IPS-15b (cell line): ENCODE measurements around the gene PEX14.

ENCODE experiments used
- H3K27me3 ChIP-seq: one replicate; pipeline ENCODE4 v1.6.1; 2013; ENCODE audit warnings: low read length; ENCODE audit not compliant: control insufficient read depth, insufficient read depth
- H3K36me3 ChIP-seq: one replicate; pipeline ENCODE4 v1.6.1; 2013; ENCODE audit warnings: low read length; ENCODE audit not compliant: control insufficient read depth, insufficient read depth
- H3K4me1 ChIP-seq: one replicate; pipeline ENCODE4 v1.6.1; 2013; ENCODE audit warnings: mild to moderate bottlenecking, low read length; ENCODE audit not compliant: control insufficient read depth, insufficient read depth
- H3K4me3 ChIP-seq: one replicate; pipeline ENCODE4 v1.5.1; 2013; ENCODE audit warnings: low read depth, low read length
- H3K9ac ChIP-seq: one replicate; pipeline ENCODE4 v1.6.1; 2013; ENCODE audit warnings: low read depth, mild to moderate bottlenecking, low read length
- H3K9me3 ChIP-seq: one replicate; pipeline ENCODE4 v1.6.1; 2013; ENCODE audit warnings: mild to moderate bottlenecking, low read length; ENCODE audit not compliant: control insufficient read depth, insufficient read depth

The PEX14 gene

DNA sequence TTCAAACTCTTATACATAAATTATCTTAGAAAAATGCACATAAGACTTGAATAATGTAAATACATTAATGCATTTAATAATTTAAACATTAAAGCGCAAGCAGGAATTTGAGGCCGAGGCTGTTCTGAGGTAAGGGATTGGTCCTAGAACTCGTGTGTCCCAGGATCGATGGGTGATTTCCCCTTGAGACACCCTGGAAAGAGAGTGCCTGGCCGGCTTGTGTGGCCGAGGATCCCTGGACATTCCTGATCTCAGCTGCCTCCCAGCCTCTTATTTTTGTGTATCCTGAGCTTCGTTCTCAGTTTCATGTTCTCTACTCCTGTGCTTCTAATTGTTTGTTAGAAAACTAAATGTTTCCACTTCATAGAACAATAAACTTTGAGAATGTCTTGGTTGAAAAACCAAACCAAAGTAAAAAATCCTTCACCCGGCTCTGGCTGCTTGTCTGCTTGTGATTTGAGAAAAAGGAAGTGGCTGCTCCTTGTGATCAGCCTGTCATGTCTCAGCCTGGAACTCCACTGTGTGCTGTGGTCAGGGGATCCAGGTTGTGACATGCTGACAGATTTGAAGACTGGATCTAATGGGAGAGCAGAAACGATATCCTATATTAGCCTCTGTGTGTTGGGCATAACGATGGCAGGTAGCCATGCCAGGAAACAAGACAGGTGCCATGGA, 40.7 kb downstream of the PEX14 start:
- Histone ChIP-seq H3K9me3 (no peaks in the 10 kb centered on the region), H3K36me3 (no peaks in the 10 kb centered on the region), H3K4me1 (peaks cover 22% of the 10 kb centered on the region), H3K9ac (no peak overlapping the region), H3K4me3 (no peak overlapping the region), H3K27me3 (no peaks in the 10 kb centered on the region)

GRCh38 chr1:10515976-10516750, 41.4 kb downstream of the PEX14 start:
- Histone ChIP-seq H3K9me3 (no peaks in the 10 kb centered on the region), H3K9ac (no peak overlapping the region), H3K27me3 (no peaks in the 10 kb centered on the region), H3K36me3 (no peaks in the 10 kb centered on the region), H3K4me3 (no peak overlapping the region), H3K4me1 (peaks cover 22% of the 10 kb centered on the region)

GRCh38 chr1:10516925-10517676, 42.4 kb downstream of the PEX14 start:
- H3K4me3 ChIP-seq, result no peak overlapping the region
- peaks cover 22% of the 10 kb centered on the region for H3K4me1 ChIP-seq
- H3K36me3 ChIP-seq, result no peaks in the 10 kb centered on the region
- H3K27me3 ChIP-seq, result no peaks in the 10 kb centered on the region
- no peak overlapping the region for H3K9ac ChIP-seq
- no peaks in the 10 kb centered on the region for H3K9me3 ChIP-seq

- H3K9ac ChIP-seq, result no peak overlapping the region
- peaks cover 22% of the 10 kb centered on the region for H3K4me1 ChIP-seq
- no peaks in the 10 kb centered on the region for H3K36me3 ChIP-seq
- H3K27me3 ChIP-seq, result no peaks in the 10 kb centered on the region
- H3K4me3 ChIP-seq, result no peak overlapping the region
- H3K9me3 ChIP-seq, result no peaks in the 10 kb centered on the region
These were observed 42.9 kb downstream of the PEX14 start for GRCh38 chr1:10517677-10517982.

DNA sequence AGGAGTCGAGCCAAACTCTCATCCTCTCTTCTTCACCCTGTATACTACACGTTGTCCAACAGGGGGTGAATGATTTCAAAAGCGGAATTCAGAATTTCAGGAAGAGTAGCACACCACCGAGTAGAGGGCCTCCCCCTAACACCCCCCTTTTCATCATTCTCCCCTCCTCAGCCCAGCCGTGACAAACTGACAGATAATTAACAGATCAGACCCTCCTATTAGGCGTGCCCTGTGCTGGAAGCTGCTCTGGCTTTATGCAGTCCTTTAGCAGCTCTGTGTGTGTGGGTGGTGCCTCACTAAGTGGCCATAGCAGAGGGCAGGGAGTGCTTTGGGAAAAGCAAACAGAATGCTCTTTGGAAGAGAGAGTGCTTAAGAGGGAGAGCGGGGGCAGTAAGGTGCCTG, 44.3 kb downstream of the PEX14 start:
- Histone ChIP-seq H3K9ac (no peak overlapping the region), H3K27me3 (no peaks in the 10 kb centered on the region), H3K4me1 (peaks cover 22% of the 10 kb centered on the region), H3K9me3 (no peaks in the 10 kb centered on the region), H3K4me3 (peak overlapping the region; percentile 24), H3K36me3 (no peaks in the 10 kb centered on the region)

GRCh38 chr1:10520497-10520896, 45.7 kb downstream of the PEX14 start:
- Histone ChIP-seq H3K4me3 (no peak overlapping the region), H3K36me3 (no peaks in the 10 kb centered on the region), H3K9me3 (no peaks in the 10 kb centered on the region), H3K9ac (no peak overlapping the region), H3K4me1 (peaks cover 22% of the 10 kb centered on the region), H3K27me3 (no peaks in the 10 kb centered on the region)

DNA sequence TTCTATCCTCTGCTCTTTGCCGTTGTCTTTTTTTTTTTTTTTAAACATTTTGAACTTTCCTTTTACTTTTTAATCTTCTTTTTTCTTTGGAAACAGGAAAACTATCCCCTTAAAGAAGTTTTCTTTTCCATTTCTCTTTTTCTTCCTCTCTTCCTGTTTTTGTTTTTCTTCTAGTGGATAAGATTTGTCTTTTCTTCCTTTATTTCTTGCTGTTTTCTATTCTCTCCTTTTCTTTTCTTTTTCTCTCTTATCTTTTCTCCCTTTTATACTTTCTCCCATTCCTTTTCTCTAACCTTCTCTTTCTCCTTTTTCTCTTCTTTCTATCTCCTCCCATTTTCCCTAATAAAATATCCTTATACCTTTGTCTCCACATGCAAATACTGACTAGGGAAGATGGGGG, 46.2 kb downstream of the PEX14 start:
- peaks cover 22% of the 10 kb centered on the region for H3K4me1 ChIP-seq
- H3K36me3 ChIP-seq, result no peaks in the 10 kb centered on the region
- H3K27me3 ChIP-seq, result no peaks in the 10 kb centered on the region
- no peaks in the 10 kb centered on the region for H3K9me3 ChIP-seq
- no peak overlapping the region for H3K9ac ChIP-seq
- H3K4me3 ChIP-seq, result no peak overlapping the region

GRCh38 chr1:10521537-10522157, 46.9 kb downstream of the PEX14 start:
- Histone ChIP-seq H3K9me3 (no peaks in the 10 kb centered on the region), H3K4me1 (peaks cover 22% of the 10 kb centered on the region), H3K4me3 (no peak overlapping the region), H3K36me3 (no peaks in the 10 kb centered on the region), H3K9ac (no peak overlapping the region), H3K27me3 (no peaks in the 10 kb centered on the region)

- Histone ChIP-seq H3K9me3 (no peaks in the 10 kb centered on the region), H3K27me3 (no peaks in the 10 kb centered on the region), H3K9ac (no peak overlapping the region), H3K4me1 (peaks cover 17% of the 10 kb centered on the region), H3K4me3 (no peak overlapping the region), H3K36me3 (no peaks in the 10 kb centered on the region)
These were observed 47.6 kb downstream of the PEX14 start for GRCh38 chr1:10522322-10522860.

- Histone ChIP-seq H3K9ac (no peak overlapping the region), H3K4me3 (no peak overlapping the region), H3K4me1 (peaks cover 18% of the 10 kb centered on the region), H3K36me3 (no peaks in the 10 kb centered on the region), H3K27me3 (no peaks in the 10 kb centered on the region), H3K9me3 (no peaks in the 10 kb centered on the region)
These were observed 50.5 kb downstream of the PEX14 start for GRCh38 chr1:10525208-10525607.
